Upper lobe of left lung (tissue), 4 donors: ENCODE results near the gene MRPS33.

ENCODE experiments used
- EP300 ChIP-seq, 4 donors: sonication (generic); formaldehyde crosslinking; IDR thresholded peaks; one replicate each; pipeline ENCODE4 v1.5.1; 2017; ENCODE audit warnings: antibody characterized with exemption in 4 of 4, control low read depth in 2 of 4
- POLR2A ChIP-seq, 4 donors: fragments of 450-650 bp; IDR thresholded peaks; one replicate each; pipeline ENCODE4 v1.5.1; 2016 to 2017; ENCODE audit warnings: antibody characterized with exemption in 4 of 4, mild to moderate bottlenecking in 2 of 4
- POLR2AphosphoS5 ChIP-seq, 2 donors: sonication (generic); formaldehyde crosslinking; IDR thresholded peaks; one replicate each; pipeline ENCODE4 v1.5.1; 2017; ENCODE audit warnings: antibody characterized with exemption in 2 of 2
- TF ChIP-seq, protein P1 (sequence below), 6 experiments: fragments of 450-650 bp in 4 of 6; fragments of 200-600 bp in 2 of 6; sonication (generic) in 2 of 6; IDR thresholded peaks; one replicate each; pipeline ENCODE4 v1.5.1; 2016 to 2019; ENCODE audit warnings: antibody characterized with exemption in 6 of 6

DNA sequence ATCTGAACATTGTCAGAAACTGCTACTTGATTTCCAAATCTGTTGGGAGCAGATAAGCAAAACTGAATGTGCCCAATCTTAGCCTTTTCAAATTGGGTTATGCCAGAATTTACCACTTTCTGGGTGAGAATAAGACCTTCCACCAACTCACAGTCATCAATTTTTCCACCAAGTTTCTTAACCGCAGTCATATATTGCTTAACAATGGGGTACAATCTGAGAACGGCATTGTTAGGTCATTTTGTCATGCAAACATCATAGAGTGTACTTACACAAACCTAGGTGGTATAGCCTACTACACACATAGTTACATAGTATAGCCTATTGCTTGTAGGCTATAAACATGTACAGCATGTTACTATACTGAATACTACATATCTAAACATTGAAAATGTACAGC is 16.0 kb downstream of the MRPS33 start:
- TF ChIP-seq, protein P1, sequence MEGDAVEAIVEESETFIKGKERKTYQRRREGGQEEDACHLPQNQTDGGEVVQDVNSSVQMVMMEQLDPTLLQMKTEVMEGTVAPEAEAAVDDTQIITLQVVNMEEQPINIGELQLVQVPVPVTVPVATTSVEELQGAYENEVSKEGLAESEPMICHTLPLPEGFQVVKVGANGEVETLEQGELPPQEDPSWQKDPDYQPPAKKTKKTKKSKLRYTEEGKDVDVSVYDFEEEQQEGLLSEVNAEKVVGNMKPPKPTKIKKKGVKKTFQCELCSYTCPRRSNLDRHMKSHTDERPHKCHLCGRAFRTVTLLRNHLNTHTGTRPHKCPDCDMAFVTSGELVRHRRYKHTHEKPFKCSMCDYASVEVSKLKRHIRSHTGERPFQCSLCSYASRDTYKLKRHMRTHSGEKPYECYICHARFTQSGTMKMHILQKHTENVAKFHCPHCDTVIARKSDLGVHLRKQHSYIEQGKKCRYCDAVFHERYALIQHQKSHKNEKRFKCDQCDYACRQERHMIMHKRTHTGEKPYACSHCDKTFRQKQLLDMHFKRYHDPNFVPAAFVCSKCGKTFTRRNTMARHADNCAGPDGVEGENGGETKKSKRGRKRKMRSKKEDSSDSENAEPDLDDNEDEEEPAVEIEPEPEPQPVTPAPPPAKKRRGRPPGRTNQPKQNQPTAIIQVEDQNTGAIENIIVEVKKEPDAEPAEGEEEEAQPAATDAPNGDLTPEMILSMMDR (IDR thresholded peaks at IDR 0.05) = no peak
- no peak for TF ChIP-seq POLR2AphosphoS5 (IDR thresholded peaks at IDR 0.05)
- TF ChIP-seq POLR2A (IDR thresholded peaks at IDR 0.05) = no peak
- no peak for TF ChIP-seq EP300 (IDR thresholded peaks at IDR 0.05)
